HG03432 (cell line): ENCODE measurements around the gene DCAF17.
"Not testable (repeated sequence)": the region's sequence is repeated elsewhere in the genome, so short reads cannot be mapped to it uniquely, and the experiment has no call there.

Experiments
- ATAC-seq: cut with Tn5 transposase; IDR thresholded peaks from one replicate; pipeline ENCODE4 v1.9.1; 2021; ENCODE audit warnings: mild to moderate bottlenecking, moderate library complexity; ENCODE audit not compliant: unreplicated experiment

DCAF17 gene

DNA sequence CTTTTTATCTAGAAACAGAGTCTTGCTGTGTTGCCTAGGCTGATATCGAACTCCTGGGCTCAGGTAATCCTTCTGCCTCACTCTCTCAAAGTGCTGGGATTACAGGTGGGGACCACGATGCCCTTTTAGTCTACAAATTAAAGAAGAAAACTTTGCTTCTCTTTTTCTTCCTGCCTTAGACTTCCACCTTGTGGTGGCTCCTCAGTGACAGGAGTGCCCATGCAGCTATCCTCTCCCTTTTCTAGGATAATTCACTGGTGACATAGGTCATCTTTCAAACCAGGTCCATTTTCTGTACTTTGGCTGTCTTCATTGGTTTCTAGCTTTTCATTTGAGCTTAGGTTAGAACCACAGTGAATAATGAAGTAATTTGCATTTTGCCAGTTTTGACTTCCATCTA is 13.6 kb downstream of the DCAF17 start:
- no peak for ATAC-seq

DNA sequence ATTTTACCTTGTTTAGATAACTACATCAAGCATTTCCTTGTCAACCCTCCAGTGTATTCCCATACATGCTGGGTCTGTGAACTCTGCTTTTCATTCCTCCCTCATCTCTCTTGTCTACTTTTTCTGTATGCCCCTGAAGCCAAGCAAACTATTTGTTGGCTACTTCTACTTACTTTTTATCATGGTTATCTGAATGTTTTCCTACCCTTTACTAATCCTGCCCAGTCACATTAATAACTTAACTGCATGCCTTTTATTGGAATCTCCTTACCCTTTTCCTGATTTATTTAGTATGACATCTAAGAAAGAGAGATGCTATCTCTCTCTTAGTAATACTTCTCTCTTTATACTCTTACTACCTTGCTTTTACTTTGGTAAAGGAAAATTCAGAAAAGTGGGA is 17.0 kb downstream of the DCAF17 start:
- ATAC-seq = no peak

DNA sequence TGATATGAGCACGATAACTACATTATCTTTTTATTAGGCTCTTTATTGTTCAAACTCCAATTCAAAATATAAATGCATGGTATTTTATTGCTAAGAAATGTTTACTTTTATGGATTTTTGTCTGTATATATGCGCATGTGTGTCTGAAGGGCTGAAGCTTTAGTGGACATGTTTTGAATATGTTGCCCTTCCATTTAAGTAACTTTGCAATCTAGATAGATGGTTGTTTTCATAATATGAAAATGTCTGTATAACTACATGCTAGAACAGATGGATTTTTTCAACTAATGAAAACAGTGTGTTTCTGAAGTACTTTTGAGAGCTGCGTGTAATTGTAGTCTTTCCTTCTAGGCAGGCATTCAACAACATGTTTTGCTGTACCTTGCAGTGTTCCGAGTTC is 18.7 kb downstream of the DCAF17 start:
- no peak for ATAC-seq

- ATAC-seq = no peak
These were observed 25.5 kb downstream of the DCAF17 start for GRCh38 chr2:171459498-171459897.

GRCh38 chr2:171460537-171460936 is 26.5 kb downstream of the DCAF17 start:
- no peak for ATAC-seq

- no peak for ATAC-seq
These were observed 35.1 kb downstream of the DCAF17 start for GRCh38 chr2:171469176-171469575.

- no peak for ATAC-seq
These were observed 36.1 kb downstream of the DCAF17 start for GRCh38 chr2:171470129-171470528.

DNA sequence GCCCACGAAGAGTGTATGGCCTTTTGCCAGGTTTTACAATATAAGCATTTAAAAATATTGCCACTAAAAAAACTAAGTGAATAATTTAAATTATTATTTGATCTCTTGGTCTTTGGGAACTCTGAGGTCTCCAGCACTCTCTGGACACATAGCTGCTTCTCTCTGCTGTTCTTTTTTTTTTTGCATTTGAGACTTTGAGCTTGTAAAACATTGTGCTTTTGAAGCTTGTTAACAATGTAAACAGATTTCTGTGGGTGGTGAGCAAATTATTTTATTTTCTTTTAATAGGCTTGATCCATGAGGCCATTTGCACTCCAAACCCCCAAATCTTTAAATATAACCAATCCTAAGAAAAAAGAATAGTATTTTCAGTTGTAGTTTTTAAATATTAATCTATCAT is 42.0 kb downstream of the DCAF17 start:
- ATAC-seq = no peak

DNA sequence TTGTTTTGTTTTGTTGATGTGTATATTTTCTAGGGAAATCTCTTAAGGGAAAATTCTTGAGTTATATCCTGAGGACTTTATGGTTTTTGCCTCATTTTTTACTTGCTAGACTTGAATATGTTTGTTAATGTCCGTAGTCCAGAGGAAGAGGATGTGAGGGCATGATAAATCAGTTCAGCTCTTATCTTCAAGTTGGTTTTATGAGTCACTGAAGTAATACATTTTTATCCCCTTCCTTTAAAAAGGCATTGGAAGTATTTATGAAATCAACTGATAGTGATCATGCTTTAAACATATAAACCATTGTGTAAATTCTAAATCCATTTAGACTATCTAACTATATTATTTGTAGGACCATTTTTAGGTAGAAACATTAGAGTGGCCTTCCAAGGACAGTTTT is 44.3 kb downstream of the DCAF17 start:
- no peak for ATAC-seq

GRCh38 chr2:171479154-171479814 is 45.3 kb downstream of the DCAF17 start:
- ATAC-seq = peak; percentile 57

- no peak for ATAC-seq
These were observed 46.9 kb downstream of the DCAF17 start for GRCh38 chr2:171480908-171481307.

GRCh38 chr2:171482308-171482707 is 48.3 kb downstream of the DCAF17 start:
- peak; percentile 51 for ATAC-seq

- no peak for ATAC-seq
These were observed 48.9 kb downstream of the DCAF17 start for GRCh38 chr2:171482877-171483276.

DNA sequence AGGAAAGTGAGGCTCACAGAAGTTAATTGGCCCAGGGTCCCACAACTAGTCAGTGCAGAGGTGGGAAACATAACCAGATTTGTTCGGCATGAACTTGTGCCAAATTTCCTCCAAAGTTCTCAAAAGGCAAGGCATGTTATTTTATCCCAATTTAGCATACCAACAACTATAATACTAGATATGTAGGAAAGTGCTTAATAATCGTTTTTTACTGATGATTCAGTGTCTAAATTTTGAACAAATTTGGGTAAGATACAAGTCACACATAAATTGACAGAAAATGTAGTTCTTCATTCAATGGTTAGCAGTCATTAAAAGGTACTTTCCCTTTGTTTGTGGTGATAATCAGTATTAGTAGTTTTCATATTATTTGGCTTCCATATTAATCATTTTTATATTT is 49.8 kb downstream of the DCAF17 start:
- ATAC-seq = no peak

DNA sequence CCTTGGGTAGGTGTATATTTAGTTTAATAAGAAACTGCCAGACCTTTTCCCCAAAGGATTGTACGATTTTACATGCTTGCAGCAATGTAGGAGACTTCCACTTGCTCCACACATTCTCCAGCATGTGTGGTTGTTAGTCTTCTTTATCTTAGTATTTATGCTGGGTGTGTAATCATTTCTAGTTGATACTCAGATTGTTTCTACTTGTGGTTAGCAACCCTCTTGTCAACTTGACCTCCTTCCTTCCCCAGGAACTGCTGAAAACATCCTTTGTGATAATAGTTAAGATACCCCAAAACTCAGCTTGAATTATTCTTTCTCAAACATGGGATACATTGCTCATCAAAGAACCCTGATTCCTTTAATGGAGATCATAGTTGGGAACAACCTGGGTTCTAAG is 51.1 kb downstream of the DCAF17 start:
- ATAC-seq = no peak

GRCh38 chr2:171487201-171487600 is 53.2 kb downstream of the DCAF17 start:
- ATAC-seq = no peak

- no peak for ATAC-seq
These were observed 53.8 kb downstream of the DCAF17 start for GRCh38 chr2:171487803-171488259.

GRCh38 chr2:171490577-171490976 is 56.6 kb downstream of the DCAF17 start:
- ATAC-seq = no peak

DNA sequence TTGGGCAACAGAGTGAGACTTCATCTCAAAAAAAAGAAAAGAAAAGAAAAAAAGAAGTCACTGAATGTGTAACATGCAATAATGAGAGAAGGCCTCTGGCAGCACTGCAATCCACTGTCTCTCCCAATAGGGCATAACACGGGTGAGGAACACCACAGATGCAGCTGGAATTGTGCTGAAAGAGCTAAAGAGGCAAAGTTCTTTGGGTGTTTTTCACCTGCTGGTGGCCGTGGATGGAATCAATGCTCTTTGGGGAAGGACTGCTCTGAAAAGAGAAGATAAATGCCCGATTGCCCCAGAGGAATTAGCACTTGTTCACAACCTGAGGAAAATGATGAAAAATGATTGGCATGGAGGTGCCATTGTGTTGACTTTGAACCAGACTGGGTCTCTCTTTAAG is 57.3 kb downstream of the DCAF17 start:
- no peak for ATAC-seq

GRCh38 chr2:171492664-171493063 is 58.6 kb downstream of the DCAF17 start:
- ATAC-seq = no peak

DNA sequence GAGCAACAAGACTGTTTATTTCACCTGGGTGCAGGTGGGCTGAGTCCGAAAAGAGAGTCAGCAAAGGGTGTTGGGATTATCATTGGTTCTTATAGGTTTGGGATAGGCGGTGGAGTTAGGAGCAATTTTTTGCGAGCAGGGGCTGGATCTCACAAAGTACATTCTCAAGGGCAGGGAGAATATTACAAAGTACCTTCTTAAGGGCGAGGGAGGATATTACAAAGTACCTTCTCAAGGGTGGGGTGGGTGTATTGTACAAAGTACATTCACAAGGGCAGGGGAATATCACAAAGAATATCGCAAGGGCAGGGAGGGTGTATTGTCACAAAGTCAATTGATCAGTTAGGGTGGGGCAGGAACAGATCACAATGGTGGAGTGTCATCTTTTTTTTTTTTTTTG is 63.6 kb downstream of the DCAF17 start:
- ATAC-seq = not testable (repeated sequence)

- ATAC-seq = no peak
These were observed 71.3 kb downstream of the DCAF17 start for GRCh38 chr2:171505374-171505773.
